ENCODE data around the gene TPSB2. TPM values are rescaled to one million over a fixed set of nuclear protein-coding genes. Genes with fewer than 3 reads are reported as not detected.
"Not testable (repeated sequence)": the region's sequence is repeated elsewhere in the genome, so short reads cannot be mapped to it uniquely, and the experiment has no call there.

TPSB2 gene
- total RNA-seq, 1 donor = not detected

DNA sequence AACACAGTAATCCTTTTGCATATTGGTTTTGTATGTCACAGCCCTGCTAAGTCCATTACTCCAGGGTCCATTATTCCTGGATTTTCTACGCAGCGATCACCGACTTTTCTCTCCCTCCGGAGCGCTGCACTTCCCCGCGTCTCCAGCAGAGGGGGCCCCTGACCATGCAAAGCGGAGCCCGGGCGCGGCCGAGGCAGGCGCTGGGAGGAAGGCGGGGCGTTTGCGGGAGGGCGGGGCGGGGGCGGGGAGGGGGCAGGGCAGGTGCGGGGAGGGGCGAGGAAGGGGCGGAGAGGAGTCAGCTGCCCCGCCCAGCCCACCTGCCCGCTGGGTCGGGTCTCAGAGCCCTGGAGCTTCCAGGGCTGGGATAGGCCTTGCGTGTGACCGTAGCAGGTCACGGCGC lies 6.7 kb upstream of the TPSB2 start:
- H3K27me3 ChIP-seq (ENCODE audit: insufficient read depth, low read length); H3K4me1 ChIP-seq (ENCODE audit: insufficient read depth, low read length): not testable (repeated sequence)

DNA sequence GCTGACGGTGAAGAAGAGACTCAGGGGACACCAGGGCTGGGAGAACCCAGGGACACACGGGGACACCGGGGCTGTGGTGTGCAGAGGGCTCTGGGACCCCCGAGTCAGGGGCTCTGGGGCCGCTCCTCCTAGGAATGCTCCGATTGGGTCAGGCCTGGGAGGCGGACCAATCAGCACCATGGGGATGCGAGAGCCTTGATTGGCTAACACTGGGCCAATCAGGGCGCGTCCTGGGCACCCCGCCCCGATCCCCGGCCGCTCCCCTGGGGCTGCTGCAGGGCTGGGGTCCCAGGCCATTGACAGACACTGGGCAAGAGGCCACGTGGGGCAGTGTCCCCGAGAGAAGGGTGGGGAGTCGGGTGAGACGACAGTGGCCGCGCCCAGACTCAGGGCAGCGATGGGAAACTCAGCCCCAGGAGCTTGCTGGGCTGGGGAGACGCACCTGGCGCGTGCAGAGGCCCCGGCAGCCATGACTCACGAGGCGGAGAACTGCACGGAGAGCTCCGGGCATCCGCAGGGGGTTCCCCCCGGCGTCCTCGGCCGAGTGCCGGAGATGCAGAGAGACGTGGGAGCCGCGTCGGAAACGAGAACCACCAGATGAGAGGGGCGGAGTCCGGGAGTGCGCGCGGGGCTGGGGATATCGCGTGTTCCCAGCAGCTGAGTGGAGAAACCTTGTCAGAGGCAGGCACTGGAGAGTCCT lies 2.2 kb upstream of the TPSB2 start:
- H3K4me1 ChIP-seq (ENCODE audit: insufficient read depth, low read length) = not testable (repeated sequence)

More for the DNA sequence above, 6.7 kb upstream of the TPSB2 start:
- not testable (repeated sequence) for H3K9me3 ChIP-seq (ENCODE audit: low read depth, low read length); H3K4me3 ChIP-seq (ENCODE audit: low read length)

DNA sequence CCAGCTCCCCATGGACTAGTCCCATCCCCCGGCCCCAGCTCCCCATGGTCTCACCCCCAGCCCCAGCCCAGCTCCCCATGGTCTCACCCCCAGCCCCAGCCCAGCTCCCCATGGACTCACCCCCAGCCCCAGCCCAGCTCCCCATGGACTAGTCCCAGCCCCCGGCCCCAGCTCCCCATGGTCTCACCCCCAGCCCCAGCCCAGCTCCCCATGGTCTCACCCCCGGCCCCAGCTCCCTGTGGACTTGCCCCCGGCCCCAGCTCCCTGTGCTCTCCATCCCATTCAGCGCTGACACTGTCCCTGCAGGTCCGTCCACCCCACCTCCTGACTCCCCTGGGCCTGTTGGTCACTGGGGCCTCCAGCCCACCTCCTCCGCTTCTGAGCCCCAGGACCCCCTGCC lies 1.3 kb upstream of the TPSB2 start:
- not testable (repeated sequence) for H3K9me3 ChIP-seq (ENCODE audit: low read depth, low read length); H3K27me3 ChIP-seq (ENCODE audit: insufficient read depth, low read length); H3K4me3 ChIP-seq (ENCODE audit: low read length); H3K4me1 ChIP-seq (ENCODE audit: insufficient read depth, low read length)

More for the DNA sequence above, 2.2 kb upstream of the TPSB2 start:
- not testable (repeated sequence) for H3K9me3 ChIP-seq (ENCODE audit: low read depth, low read length); H3K27me3 ChIP-seq (ENCODE audit: insufficient read depth, low read length); H3K4me3 ChIP-seq (ENCODE audit: low read length)

DNA sequence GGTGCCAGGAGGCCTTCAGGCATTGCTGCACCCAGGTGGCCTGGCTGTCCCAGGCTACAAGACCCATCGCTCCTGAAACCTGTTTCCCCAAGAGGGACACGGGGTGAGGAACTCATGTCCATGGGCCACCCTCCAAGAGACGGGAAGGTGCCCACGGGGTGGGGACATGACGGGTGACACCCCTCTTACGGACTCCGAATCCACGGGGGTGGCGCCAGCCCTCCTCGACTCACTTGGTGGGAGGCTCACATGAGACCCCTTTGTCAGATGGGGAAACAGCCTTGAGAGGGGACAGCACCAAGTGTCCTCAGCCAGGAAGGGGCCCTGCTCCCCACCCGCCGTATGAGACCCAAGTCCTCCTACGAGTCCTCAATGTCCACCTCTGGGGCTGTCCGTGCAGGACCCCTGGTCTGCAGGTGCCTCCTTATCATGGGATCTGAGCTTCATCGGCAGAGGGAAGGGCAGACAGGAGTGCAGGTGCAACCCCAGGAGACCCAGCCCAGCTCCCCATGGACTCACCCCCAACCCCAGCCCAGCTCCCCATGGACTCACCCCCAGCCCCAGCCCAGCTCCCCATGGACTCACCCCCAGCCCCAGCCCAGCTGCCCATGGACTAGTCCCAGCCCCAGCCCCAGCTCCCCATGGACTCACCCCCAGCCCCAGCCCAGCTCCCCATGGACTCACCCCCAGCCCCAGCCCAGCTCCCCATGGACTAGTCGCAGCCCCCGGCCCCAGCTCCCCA lies 658 bp upstream of the TPSB2 start:
- not testable (repeated sequence) for H3K27me3 ChIP-seq (ENCODE audit: insufficient read depth, low read length); H3K9me3 ChIP-seq (ENCODE audit: low read depth, low read length); H3K4me3 ChIP-seq (ENCODE audit: low read length); H3K4me1 ChIP-seq (ENCODE audit: insufficient read depth, low read length)

DNA sequence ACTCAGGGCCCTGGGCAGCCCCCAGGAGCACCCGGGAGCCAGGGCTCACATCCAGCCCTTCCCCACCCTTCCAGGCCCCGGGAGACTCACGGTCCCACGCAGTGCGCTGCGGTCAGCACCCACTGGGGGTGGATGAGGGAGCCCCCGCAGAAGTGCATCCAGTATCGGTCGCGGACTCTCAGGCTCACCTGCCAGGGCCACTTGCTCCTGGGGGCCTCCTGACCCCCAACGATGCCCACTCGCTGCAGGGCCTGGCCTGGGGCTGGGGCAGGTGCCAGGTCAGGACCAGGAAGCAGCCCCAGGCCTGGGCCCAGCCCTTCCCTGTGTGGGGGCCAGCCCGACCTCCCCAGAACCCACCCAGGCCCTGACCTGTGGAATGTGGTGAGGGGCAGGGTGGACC lies 508 bp downstream of the TPSB2 start:
- H3K4me1 ChIP-seq (ENCODE audit: insufficient read depth, low read length); H3K4me3 ChIP-seq (ENCODE audit: low read length); H3K9me3 ChIP-seq (ENCODE audit: low read depth, low read length); H3K27me3 ChIP-seq (ENCODE audit: insufficient read depth, low read length): not testable (repeated sequence)

DNA sequence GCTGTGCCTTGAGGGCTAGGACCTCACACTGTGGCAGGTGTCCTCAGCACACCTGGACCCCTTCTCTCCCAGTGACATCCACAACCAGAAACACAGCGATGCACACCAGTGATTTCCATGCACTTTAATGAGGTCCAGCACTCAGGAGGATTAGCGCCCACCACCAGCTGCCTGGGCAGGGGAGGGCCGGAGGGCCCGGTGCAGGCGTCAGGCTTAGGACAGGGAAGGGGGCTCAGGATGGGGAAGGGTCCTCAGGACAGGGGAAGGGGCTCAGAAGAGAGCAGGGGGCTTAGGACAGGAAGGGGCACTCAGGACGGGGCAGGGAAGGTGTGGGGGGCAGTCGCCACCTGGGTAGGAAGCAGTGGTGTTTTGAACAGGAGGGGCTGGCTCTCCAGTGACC lies 1.8 kb downstream of the TPSB2 start:
- not testable (repeated sequence) for H3K4me3 ChIP-seq (ENCODE audit: low read length); H3K27me3 ChIP-seq (ENCODE audit: insufficient read depth, low read length); H3K9me3 ChIP-seq (ENCODE audit: low read depth, low read length); H3K4me1 ChIP-seq (ENCODE audit: insufficient read depth, low read length)

DNA sequence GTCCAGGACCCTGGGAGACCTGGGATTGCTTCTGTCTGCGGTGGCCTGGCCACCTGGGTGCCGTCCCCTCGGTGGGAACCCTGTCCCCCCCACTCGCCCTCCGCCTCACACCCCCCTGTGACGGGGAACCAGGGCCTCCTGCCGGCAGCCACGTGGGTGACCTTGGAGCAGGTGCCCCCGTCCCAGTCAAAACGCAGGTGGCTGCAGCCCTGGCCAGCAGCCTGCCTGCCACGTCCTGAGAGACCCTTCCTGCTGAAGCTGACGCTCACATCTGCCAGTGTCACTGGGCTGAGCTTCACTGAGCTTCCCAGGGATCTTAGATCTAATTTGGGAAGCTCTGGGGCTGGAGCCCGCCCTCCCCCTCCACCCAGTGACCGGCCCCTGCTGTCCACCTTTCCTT lies 3.3 kb downstream of the TPSB2 start:
- not testable (repeated sequence) for H3K4me1 ChIP-seq (ENCODE audit: insufficient read depth, low read length); H3K9me3 ChIP-seq (ENCODE audit: low read depth, low read length); H3K4me3 ChIP-seq (ENCODE audit: low read length); H3K27me3 ChIP-seq (ENCODE audit: insufficient read depth, low read length)

DNA sequence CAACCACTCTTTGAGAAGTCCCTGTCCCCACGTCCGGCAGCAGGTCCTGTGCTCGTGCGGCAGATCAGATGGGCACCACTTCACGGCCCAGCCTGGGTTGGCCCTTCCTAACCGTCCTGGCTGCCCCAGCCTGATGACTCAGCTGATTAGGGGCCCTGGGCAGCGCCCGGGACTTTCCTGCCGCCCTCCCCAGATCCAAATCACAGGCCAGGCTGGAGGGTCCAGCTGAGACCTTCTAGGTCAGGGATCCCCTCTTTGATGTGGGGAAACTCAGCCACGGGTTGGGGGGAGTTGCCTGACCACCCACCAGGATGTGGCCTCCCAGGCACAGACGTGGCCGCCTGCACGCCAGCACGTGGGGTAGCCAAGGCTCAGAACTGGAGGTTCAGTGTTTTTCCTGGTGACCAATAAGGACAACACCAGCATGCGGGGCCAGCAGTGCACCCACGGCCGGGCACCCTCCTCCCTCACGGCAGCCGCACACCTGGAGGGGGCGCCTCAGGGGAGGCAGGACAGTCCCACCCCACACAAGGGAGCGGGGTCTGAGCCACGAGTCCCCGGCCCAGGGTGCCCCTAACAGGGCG lies 4.2 kb downstream of the TPSB2 start:
- H3K27me3 ChIP-seq (ENCODE audit: insufficient read depth, low read length); H3K4me1 ChIP-seq (ENCODE audit: insufficient read depth, low read length); H3K9me3 ChIP-seq (ENCODE audit: low read depth, low read length); H3K4me3 ChIP-seq (ENCODE audit: low read length): not testable (repeated sequence)

DNA sequence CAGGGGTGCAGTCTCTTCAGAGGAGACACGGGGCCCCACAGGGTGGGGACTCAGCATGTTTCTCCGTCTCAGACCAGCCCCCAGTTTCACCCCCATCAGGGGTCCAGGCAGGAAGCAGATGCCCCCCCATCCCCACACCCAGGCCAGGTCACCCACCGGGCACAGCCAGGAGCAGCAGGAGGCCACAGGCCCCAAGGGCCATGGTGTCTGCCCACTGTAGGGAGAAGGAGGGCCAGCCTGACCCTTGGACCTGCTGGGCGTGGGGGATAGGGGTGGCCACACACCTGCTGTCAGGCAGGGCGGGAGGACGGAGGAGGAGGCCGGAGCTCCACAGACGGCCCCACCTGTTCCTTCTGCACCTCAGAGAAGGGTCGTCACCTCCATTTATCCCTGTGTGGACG lies 4.9 kb downstream of the TPSB2 start, which contains the start of gene TPSG1:
Gene TPSG1, minus strand, starts transcription at position 218 of the 401 bp plus-strand sequence. Its CDS starts 16 bp downstream, at position 202.
- Histone ChIP-seq H3K27me3 (ENCODE audit: insufficient read depth, low read length) (no peaks in the 10 kb centered on the region), H3K4me1 (ENCODE audit: insufficient read depth, low read length) (no peaks in the 10 kb centered on the region), H3K9me3 (ENCODE audit: low read depth, low read length) (no peaks in the 10 kb centered on the region), H3K4me3 (ENCODE audit: low read length) (no peak within 1 kb of the TSS)

DNA sequence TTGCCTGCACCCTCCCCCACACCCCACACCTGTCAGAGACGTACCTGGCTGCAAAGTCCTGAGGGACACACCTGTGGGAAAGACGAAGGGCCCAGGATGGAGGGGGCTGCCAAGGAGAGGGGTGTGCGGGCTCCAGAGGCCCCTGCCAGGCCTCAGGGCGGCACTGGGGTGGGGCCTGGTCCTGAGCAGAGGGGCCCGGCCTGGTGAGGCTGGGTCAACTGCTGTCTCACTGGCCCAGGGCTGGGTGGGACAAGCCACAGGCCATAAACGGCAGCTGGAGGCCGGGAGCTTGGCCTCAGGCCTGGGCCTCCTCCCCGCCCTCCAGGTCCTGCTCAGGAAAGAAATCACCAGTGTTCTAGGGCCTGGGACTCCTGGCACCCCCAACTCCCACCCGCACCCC lies 5.4 kb downstream of the TPSB2 start:
- Histone ChIP-seq H3K4me3 (ENCODE audit: low read length) (no peak overlapping the region), H3K27me3 (ENCODE audit: insufficient read depth, low read length) (no peaks in the 10 kb centered on the region), H3K4me1 (ENCODE audit: insufficient read depth, low read length) (no peaks in the 10 kb centered on the region), H3K9me3 (ENCODE audit: low read depth, low read length) (no peaks in the 10 kb centered on the region)

DNA sequence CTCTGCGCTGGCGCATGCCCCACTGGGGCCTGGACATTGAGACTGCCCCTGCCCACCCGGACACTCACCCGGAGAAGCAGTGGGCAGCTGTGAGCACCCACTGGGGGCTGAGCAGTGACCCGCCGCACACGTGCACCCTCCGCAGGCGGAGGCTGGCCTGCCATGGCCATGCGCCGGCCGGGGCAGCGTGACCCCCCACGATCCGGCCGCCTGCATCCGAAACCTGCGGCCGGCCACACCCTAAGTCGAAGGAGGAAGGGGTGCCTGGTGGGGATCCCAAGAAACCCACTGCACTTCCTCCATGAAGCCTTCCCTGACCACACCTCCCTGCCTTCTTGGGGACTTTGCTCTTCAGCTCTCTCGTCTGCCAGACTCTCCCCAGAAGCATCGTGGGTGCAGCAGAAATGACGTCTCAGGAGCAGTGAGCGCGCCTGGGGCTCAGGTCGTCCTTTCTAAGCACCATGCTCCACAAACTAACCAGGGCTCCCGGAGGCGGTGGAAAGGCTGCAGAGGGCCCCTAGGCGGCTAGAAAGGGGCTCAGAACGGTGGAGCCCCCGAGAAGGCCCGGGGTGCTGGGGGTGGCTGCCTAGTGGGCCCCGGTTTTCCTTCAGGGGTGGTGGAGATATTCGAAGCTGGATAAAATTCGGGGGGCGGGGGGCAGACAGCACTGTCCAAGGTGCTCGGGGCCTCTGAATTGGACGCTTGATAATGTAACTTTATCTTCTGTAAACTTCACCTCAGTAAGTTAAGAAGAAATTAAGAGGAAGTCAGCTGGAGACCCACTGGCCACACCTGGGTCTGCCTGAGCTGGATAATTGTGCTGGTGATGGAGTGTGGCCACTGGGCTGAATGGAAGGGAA lies 6.4 kb downstream of the TPSB2 start:
- Histone ChIP-seq H3K27me3 (ENCODE audit: insufficient read depth, low read length) (no peaks in the 10 kb centered on the region), H3K9me3 (ENCODE audit: low read depth, low read length) (no peaks in the 10 kb centered on the region), H3K4me3 (ENCODE audit: low read length) (no peak overlapping the region), H3K4me1 (ENCODE audit: insufficient read depth, low read length) (no peaks in the 10 kb centered on the region)

DNA sequence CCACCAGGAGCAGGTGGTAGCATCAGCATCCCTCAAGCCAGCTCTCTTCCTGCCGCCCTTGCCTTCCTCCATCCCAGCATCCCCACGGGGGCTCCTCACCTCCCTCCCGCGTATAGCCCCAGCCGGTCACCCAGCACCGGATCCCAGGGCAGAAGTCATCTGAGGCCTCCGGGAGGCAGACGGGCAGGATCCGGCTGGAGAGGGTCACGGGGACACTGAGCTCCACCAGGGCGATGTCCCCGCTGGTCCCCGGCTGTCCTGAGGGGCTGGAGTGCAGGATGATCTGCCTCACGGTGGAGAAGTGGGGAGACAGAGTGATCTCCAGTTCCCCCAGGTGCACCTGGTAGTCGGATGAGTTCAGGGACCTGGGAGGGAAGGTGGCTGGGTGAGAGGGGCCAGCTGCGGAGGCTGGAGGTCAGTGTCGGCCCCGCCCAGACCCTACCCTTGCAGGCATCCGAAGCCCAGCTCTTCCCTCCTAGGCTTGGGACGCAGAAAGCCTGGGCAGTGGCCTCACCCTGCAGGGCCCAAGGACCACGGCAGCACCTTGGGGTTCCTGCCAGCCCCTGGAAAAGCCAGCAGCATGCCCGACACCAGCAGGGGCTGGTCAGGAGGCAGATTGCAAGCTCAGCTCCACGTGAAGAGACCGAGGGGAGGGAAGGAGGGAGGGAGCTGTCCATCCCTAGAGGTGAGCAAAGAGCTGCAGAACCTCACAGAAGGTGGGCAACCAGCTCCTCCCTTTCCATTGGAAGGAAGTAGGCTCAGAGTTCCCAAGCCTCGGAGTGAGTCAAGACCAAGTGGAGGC lies 7.2 kb downstream of the TPSB2 start:
- Histone ChIP-seq H3K4me3 (ENCODE audit: low read length) (no peak overlapping the region), H3K4me1 (ENCODE audit: insufficient read depth, low read length) (no peaks in the 10 kb centered on the region), H3K27me3 (ENCODE audit: insufficient read depth, low read length) (no peaks in the 10 kb centered on the region), H3K9me3 (ENCODE audit: low read depth, low read length) (no peaks in the 10 kb centered on the region)

DNA sequence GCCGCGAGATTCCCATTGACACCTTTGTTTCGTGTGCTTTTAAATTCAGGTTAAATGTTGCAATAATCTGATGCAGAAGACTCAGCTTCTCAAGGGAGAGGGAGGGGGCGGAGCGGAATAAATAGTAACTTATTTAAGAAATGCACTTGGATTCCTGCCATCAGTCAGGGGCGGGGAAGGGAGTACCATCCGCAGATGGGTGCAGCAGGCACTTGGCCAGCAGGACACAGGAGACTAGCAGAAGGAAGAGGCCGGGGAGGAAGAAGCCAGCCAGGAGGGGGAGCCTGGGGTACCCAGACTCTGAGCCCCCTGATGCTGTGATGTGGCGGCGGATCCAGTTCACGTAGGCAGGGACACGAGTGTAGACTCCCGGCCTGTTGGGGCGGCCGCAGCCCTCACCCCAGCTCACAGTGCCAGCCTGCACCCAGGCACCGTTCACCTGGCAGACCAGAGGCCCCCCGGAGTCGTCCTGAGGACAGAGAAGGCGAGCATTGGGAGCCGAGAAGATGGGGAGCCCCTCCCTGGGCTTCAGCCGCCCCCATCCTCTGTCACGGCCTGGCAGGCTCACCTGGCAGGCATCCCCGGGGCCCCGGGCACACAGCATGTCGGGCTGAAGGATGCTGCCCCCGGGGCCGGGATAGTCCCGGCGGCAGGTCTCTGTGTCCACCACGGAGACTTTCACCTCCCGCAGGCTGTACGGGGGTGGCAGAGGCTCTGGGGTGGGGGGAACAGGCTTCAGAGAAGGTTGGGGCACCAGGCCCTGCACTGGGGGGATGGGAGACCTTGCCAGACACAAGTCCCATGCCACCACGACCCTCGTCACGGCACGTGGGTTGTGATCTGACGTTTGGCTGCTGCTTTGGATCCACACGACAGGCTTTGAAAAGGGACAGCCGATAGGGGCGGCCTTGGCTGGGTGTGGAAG lies 8.1 kb downstream of the TPSB2 start:
- Histone ChIP-seq H3K4me3 (ENCODE audit: low read length) (no peak overlapping the region), H3K4me1 (ENCODE audit: insufficient read depth, low read length) (no peaks in the 10 kb centered on the region), H3K9me3 (ENCODE audit: low read depth, low read length) (no peaks in the 10 kb centered on the region), H3K27me3 (ENCODE audit: insufficient read depth, low read length) (no peaks in the 10 kb centered on the region)
